ENCODE data around the gene CZIB.

The CZIB gene

DNA sequence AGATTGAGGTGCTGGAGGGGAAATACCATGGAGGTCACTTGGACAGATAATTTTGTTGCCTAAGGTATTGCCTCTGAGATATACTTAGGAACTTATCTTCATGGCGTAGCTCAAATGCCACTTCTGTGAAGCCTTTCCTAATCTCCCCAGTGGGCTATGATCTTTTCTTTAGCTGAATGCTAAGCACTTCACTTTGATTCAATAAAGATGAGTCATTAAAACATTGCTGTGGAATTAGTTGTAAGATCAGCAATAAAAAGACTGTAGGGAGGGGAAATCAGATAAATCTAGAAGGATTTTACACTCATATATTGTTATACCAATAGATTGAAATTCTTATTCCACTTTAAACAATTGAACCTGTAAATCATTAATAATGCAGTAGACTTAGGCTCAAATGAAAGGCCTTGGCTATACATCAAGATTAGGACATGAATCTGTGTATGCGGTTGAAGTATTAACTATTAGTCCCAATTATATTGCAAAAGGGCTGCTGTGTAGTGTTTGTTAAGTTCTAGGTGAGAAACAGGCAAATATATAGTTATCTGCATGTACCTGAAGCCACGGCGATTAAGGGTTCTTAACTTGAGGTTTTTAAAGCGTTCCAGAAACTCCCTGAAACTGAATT lies 37.1 kb upstream of the CZIB start:
- no peaks in the 10 kb centered on the region for H3K27me3 ChIP-seq (ENCODE audit: insufficient read depth, low read depth, severe bottlenecking)
- H3K9me3 ChIP-seq (ENCODE audit: severe bottlenecking), result no peaks in the 10 kb centered on the region
- no peak for DNase-seq
- TF ChIP-seq, protein P1, sequence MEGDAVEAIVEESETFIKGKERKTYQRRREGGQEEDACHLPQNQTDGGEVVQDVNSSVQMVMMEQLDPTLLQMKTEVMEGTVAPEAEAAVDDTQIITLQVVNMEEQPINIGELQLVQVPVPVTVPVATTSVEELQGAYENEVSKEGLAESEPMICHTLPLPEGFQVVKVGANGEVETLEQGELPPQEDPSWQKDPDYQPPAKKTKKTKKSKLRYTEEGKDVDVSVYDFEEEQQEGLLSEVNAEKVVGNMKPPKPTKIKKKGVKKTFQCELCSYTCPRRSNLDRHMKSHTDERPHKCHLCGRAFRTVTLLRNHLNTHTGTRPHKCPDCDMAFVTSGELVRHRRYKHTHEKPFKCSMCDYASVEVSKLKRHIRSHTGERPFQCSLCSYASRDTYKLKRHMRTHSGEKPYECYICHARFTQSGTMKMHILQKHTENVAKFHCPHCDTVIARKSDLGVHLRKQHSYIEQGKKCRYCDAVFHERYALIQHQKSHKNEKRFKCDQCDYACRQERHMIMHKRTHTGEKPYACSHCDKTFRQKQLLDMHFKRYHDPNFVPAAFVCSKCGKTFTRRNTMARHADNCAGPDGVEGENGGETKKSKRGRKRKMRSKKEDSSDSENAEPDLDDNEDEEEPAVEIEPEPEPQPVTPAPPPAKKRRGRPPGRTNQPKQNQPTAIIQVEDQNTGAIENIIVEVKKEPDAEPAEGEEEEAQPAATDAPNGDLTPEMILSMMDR (IDR thresholded peaks at IDR 0.05; ENCODE audit: low read depth, low read length), result no peak
- H3K36me3 ChIP-seq, result peaks cover 89% of the 10 kb centered on the region
- H3K4me3 ChIP-seq (ENCODE audit: low read depth, low read length), result no peak overlapping the region
- no peak overlapping the region for H3K27ac ChIP-seq

DNA sequence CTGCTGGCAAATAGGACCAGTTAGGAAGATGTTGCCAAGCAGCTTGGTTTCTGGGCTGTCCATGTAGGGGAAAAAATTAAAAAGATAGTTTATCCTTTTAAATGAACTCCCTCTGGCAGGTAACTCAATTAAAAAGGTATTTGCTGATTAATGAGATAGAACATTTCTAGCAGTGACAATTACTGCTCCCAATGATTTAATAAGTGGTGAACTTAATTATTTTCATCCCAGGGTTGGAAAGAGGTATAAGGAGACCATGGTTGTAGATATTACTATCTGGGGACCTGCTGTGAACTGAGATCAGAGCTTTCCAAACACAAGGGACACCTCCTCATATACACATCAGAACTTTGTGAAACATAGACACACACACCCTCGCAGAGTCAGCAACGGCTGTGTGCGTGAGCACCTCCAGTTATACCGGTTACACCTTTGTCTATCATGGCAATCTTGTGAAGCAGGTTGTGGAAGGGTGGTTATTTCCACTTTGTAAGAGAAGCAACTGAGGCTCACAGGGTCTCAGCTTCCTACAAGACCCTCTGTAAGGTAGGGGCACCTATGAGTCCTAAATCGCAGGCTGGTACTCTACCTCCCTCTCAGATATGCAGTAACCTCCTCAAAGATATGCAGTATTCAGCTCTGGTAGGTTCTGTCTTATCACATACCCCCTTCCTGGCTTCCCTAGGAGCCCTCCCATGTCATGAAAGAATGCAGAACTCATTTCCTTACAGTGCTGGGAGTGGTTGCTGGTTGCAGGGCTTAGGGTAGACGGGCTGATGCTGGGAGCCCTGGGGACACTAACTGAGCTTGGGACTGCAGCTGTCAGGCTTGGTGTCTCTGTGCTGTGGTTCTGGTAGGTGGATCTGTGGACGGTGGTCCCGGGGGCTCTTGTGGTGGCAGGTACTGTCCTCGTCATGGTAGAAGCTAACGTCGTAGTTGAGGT lies 36.3 kb upstream of the CZIB start:
- no peak for DNase-seq
- TF ChIP-seq, protein P1 (IDR thresholded peaks at IDR 0.05; ENCODE audit: low read depth, low read length), result no peak
- H3K36me3 ChIP-seq, result peaks cover 86% of the 10 kb centered on the region
- H3K27ac ChIP-seq, result no peak overlapping the region
- no peaks in the 10 kb centered on the region for H3K9me3 ChIP-seq (ENCODE audit: severe bottlenecking)
- no peak overlapping the region for H3K4me3 ChIP-seq (ENCODE audit: low read depth, low read length)
- no peaks in the 10 kb centered on the region for H3K27me3 ChIP-seq (ENCODE audit: insufficient read depth, low read depth, severe bottlenecking)

DNA sequence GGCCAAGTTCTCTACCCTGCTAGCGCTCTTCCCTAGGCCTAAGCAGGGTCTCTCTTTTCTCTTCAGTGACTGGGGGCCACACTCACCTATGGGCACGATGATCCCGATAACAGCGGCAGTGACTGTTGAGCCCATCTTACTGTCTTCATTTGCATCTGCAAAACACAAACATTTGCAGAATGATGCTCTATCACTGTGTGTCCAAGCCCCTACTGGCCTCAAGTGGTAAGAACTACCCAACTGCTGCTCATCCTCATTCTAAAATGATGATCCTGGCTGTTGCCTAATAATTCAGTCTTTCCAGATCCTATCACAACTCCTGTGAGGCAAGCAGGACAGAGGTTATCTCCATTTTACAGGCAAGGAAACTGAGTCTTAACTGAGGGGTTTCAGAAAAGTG lies 34.6 kb upstream of the CZIB start:
- H3K27me3 ChIP-seq (ENCODE audit: insufficient read depth, low read depth, severe bottlenecking), result no peaks in the 10 kb centered on the region
- DNase-seq, result no peak
- no peaks in the 10 kb centered on the region for H3K9me3 ChIP-seq (ENCODE audit: severe bottlenecking)
- no peak overlapping the region for H3K4me3 ChIP-seq (ENCODE audit: low read depth, low read length)
- no peak overlapping the region for H3K27ac ChIP-seq
- TF ChIP-seq, protein P1 (IDR thresholded peaks at IDR 0.05; ENCODE audit: low read depth, low read length), result no peak
- H3K36me3 ChIP-seq, result peaks cover 91% of the 10 kb centered on the region

DNA sequence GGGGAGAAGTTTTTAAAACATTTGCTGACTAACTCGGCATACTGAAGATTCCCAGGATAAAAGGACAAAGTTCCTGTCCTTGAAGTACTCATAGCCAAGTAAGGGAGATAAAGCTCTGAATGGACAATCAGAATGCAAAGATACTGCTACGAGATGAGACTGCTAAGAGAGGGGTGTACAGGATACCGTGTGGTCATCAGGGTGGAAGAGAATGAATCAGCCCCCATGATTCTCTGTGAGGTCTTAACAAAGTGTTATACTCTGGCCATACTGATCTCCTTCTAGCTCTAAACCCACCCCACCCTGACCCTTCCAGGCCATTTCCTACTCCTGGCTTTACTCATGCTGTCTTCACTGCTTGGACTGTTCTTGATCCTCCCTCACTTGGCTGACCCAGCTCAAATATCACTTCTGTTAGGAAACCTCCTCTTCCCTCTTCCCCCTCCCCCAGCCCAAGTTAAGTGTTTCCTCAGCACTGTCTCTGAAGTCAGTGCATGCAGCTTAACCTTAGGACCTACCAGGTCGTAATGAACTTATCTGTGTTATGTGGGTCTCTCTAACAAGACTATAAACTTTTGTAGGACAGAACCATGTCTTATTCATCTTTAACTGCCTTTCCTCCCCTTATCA lies 33.7 kb upstream of the CZIB start:
- Histone ChIP-seq H3K27me3 (ENCODE audit: insufficient read depth, low read depth, severe bottlenecking) (no peaks in the 10 kb centered on the region), H3K4me3 (ENCODE audit: low read depth, low read length) (no peak overlapping the region), H3K36me3 (peaks cover 91% of the 10 kb centered on the region), H3K9me3 (ENCODE audit: severe bottlenecking) (peaks cover 3% of the 10 kb centered on the region), H3K27ac (no peak overlapping the region)
- DNase-seq, result no peak
- TF ChIP-seq, protein P1 (IDR thresholded peaks at IDR 0.05; ENCODE audit: low read depth, low read length), result no peak

- peaks cover 3% of the 10 kb centered on the region for H3K9me3 ChIP-seq (ENCODE audit: severe bottlenecking)
- TF ChIP-seq, protein P1 (IDR thresholded peaks at IDR 0.05; ENCODE audit: low read depth, low read length), result no peak
- no peaks in the 10 kb centered on the region for H3K27me3 ChIP-seq (ENCODE audit: insufficient read depth, low read depth, severe bottlenecking)
- peaks cover 90% of the 10 kb centered on the region for H3K36me3 ChIP-seq
- no peak for DNase-seq
- peak overlapping the region; percentile 59 for H3K27ac ChIP-seq
- H3K4me3 ChIP-seq (ENCODE audit: low read depth, low read length), result no peak overlapping the region
Observed at GRCh38 chr1:53250325-53250724, 29.9 kb upstream of the CZIB start.
